Left renal cortex interstitium (tissue), 4 donors: Measurements from ENCODE around the gene UGT2B17. TPM values are rescaled to one million over a fixed set of nuclear protein-coding genes. Genes with fewer than 3 reads are reported as not detected.
"Not testable (repeated sequence)": the region's sequence is repeated elsewhere in the genome, so short reads cannot be mapped to it uniquely, and the experiment has no call there.

Source experiments
- DNase-seq, 4 donors: peaks; one replicate each; pipeline ENCODE4 v3.0.0-alpha.2; 2013; ENCODE audit warnings: low read depth in 4 of 4, low spot score in 2 of 4, missing footprints in 1 of 4
- polyA plus RNA-seq, 4 donors: library from polyadenylated mRNA; unstranded; fragments of 120-200 nt; gene quantifications; one replicate each; pipeline ENCODE4 v1.2.1, GENCODE V29; 2013; ENCODE audit not compliant: insufficient read length in 4 of 4

UGT2B17 gene
- polyA plus RNA-seq, 4 donors = 0.14 TPM; not detected in 3

DNA sequence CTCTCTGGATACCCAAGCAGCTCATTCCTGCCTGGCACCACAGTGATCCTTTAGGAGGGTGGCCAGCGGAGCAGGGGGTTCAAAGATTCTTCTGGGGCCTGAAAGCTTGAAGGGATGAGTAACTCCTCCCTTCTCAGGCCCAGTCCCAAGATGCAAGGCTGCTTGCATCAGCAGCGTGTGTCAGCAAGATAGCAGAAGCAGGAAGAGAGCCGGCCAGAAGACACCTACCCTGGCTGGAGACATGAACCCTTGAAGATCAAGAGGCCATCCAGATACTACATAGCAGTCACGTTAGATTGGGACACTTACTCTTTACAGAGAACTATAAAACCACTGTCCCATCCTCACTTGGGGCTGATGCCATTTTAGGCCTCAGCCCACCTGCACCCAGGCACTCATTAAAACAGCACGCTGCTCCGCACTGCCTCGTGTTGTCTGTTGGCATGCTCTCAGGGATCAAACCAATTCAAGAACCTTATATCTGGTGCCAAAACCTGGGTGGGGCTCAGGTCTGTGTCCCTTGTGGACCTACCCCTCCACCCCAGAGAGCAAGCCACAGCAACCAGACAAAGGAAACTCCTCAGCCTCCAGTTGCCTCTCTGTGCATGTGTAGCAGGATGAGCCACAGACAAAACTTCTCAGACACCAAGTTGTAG, 6.5 kb downstream of the UGT2B17 start:
- no peak for DNase-seq

DNA sequence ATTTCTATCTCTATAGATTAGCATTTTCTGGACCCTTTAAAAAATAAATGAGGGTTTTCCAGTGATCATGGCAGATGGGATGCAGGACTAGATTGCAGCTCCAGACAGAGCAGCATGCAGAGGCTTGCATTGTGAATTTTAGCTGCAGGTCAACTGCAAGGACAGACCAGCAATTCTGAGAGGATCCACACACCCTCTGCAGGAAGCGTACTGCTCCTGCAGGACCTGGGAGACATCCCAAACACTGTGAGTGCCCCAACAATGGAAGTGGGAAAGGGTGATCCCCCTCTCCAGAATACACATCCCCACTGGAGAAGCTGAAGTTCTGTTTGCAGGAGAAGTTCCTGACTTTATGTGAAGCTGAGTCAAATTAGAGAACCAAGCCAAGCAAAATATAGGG, 7.1 kb downstream of the UGT2B17 start:
- DNase-seq = not testable (repeated sequence)

DNA sequence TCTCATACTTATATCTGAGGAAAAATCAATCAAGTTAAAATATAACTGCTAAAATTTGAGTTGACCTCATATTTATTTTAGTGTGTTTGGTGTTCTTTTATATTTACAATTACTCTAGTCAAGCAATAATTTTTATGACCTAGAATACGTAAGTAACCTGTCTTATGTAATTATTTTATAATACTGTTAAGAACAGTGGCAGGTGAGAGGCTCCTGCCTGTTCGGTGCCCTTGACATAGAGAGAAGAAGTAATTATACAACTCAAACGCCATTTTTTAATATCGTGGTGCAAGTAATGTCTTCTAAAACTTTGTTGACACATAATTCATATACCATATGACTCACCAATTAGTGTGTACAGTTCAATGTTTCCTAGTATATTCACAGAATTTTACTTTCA, 7.6 kb downstream of the UGT2B17 start:
- not testable (repeated sequence) for DNase-seq

GRCh38 chr4:68566364-68566763, 9.8 kb downstream of the UGT2B17 start:
- not testable (repeated sequence) for DNase-seq

GRCh38 chr4:68565082-68565481, 11.0 kb downstream of the UGT2B17 start:
- not testable (repeated sequence) for DNase-seq

- DNase-seq = not testable (repeated sequence)
Measured at GRCh38 chr4:68560364-68561070, 15.6 kb downstream of the UGT2B17 start.

DNA sequence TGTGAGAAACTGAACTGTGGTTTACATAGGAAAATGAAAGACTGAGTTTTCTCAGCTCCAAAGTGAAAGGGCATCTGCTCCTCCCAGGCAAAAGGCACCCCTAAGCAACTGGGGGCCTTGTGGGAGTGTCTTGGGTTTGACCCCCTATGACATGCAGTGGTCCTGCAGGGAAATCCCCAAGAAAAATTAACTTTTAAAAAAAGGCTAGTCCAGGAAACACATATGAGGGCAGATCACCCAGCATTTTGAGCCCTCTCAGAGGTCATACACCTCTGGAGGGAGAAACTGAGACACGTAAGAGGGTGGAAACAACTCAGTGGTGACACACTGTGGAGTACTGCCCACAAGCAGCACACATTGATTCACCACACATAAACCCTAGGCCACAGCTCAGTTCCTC, 22.3 kb downstream of the UGT2B17 start:
- DNase-seq = not testable (repeated sequence)

GRCh38 chr4:68552818-68553811, 23.0 kb downstream of the UGT2B17 start:
- DNase-seq = not testable (repeated sequence)

DNA sequence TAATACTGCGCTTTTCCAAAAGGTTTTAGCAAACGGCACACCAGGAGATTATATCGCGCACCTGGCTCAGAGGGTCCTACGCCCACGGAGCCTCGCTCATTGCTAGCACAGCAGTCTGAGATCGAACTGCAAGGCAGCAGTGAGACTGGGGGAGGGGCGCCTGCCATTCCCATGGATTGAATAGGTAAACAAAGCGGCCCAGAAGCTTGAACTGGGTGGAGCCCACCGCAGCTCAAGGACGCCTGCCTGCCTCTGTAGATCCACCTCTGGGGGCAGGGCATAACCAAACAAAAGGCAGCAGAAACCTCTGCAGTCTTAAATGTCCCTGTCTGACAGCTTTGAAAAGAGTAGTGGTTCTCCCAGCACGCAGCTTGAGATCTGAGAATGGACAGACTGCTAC, 33.4 kb downstream of the UGT2B17 start:
- not testable (repeated sequence) for DNase-seq

GRCh38 chr4:68536375-68536774, 39.7 kb downstream of the UGT2B17 start:
- no peak for DNase-seq

GRCh38 chr4:68535974-68536373, 40.1 kb downstream of the UGT2B17 start:
- DNase-seq = no peak

GRCh38 chr4:68522232-68522631, 53.9 kb downstream of the UGT2B17 start:
- DNase-seq = not testable (repeated sequence)

DNA sequence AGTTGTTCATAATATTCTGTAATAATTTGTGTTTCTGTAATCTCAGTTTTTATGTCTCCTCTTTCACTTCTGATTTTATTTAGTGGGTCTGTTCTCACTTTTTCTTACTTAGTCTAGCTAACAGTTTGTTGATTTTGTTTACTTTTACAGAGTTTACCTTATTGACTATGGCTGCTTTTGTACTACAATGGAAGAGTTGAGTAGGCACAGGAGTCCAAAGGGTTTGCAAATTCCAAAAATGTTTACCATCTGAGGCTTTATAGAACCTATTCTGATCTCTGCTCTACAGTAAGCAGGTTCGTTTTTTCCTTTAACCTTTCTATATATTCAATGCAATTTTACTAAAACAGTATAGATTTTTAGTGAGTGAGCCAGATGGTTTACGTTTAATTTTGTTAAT, 55.1 kb downstream of the UGT2B17 start:
- no peak for DNase-seq

- no peak for DNase-seq
Measured at GRCh38 chr4:68518889-68519288, 57.2 kb downstream of the UGT2B17 start.

GRCh38 chr4:68505452-68505851, 70.7 kb downstream of the UGT2B17 start:
- DNase-seq = not testable (repeated sequence)

- not testable (repeated sequence) for DNase-seq
Measured at GRCh38 chr4:68504836-68505235, 71.3 kb downstream of the UGT2B17 start.

DNA sequence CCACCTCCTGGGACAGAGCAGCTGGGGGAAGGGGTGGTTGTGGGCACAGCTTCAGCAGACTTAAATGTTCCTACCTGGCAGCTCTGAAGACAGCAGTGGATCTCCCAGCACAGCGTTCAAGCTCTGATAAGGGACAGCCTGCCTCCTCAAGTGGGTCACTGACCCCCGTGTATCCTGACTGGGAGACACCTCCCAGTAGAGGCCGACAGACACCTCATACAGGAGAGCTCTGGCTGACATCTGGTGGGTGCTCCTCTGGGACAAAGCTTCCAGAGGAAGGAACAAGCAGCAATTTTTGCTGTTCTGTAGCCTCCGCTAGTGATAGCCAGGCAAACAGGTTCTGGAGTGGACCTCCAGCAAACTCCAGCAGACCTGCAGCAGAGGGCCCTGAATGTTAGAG, 72.7 kb downstream of the UGT2B17 start:
- DNase-seq = not testable (repeated sequence)

DNA sequence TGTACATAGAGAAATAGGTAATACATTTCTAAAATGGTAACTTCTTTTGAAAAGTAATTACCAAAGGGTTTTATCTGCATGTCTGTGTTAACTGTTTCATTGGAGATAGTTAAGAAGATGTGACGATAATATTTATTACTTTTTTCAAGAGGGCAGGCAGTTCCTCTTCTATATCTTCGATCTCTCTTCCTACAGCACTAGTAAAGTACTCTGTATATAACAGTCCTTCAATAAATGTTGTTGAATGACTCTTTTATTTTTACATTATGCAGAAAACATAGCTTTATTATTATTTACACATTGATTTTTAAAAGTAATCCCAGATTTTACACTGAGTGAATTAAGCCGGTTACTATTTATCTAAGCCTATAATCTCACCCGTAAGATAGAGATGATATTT, 77.1 kb downstream of the UGT2B17 start:
- no peak for DNase-seq

GRCh38 chr4:68498413-68499007, 77.6 kb downstream of the UGT2B17 start:
- peak in 3 of 4 donors; percentile 22 to 54 (median 46) for DNase-seq

DNA sequence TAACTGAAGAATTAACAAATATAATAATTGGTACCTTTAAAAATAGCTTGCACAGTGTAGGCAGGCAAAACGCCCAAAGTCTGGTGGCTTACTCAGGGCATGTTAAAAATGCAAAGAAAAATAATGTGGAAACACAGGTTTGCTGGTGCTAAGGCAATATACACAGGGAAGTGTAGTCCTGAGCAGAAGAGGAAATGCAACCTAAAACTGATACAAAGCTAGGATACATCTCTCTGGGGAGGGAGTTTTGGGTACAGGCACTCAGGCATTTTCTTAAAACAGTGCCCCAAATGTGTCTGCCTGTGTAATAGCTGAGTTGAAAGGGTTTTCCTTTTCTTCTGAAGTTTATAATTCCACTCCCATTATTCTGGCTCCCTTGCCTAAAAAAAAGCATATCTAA, 81.4 kb downstream of the UGT2B17 start:
- DNase-seq = no peak
